Measurements from ENCODE around the gene ADAM23. TPM values are rescaled to one million over a fixed set of nuclear protein-coding genes. Genes with fewer than 3 reads are reported as not detected.

The ADAM23 gene
- total and polyA plus RNA-seq, 2 donors = 4.0 to 26.9 TPM

GRCh38 chr2:206480161-206480560 lies 36.8 kb downstream of the ADAM23 start:
- WGBS = 92% methylated on average over 2 of the region's 2 CpGs
- H3K4me1 ChIP-seq (ENCODE audit: control insufficient read depth in 2 of 2, insufficient read depth in 2 of 2, low read length in 2 of 2) = no peaks in the 10 kb centered on the region
- H3K4me3 ChIP-seq (ENCODE audit: low read length in 2 of 2) = no peak overlapping the region
- no peaks in the 10 kb centered on the region for H3K36me3 ChIP-seq (ENCODE audit: control insufficient read depth in 2 of 2, insufficient read depth in 2 of 2, low read length in 1 of 2)
- DNase-seq (ENCODE audit: low read depth in 6 of 9, low spot score in 9 of 9) = no peak
- H3K9me3 ChIP-seq (ENCODE audit: control insufficient read depth in 2 of 2, insufficient read depth in 1 of 2, low read length in 1 of 2) = no peaks in the 10 kb centered on the region
- no peaks in the 10 kb centered on the region for H3K27me3 ChIP-seq (ENCODE audit: control insufficient read depth in 2 of 2, insufficient read depth in 1 of 2, low read length in 1 of 2)
- no peak overlapping the region for H3K27ac ChIP-seq (ENCODE audit: low read depth in 1 of 2, low read length in 1 of 2)

DNA sequence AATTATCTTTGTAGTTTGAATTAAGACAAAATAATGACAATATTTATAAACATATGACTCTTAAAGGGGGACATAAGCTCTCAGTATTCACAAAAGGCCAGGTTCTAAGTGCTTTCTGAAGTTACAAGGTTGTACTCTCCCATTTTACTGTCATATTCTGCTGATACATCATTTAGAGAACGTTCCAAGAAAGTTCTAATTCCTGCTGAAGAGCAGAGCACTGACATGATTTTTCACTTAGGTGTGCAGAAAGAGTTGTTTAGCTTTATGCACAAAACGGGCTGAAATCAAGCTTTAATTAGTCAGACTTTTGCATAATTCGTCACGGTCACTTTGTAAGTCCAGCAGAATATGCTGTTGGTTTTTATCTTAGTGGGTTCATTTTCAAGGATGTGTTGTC lies 37.3 kb downstream of the ADAM23 start:
- no peaks in the 10 kb centered on the region for H3K36me3 ChIP-seq (ENCODE audit: control insufficient read depth in 2 of 2, insufficient read depth in 2 of 2, low read length in 1 of 2)
- no peaks in the 10 kb centered on the region for H3K9me3 ChIP-seq (ENCODE audit: control insufficient read depth in 2 of 2, insufficient read depth in 1 of 2, low read length in 1 of 2)
- no peak for DNase-seq (ENCODE audit: low read depth in 6 of 9, low spot score in 9 of 9)
- 94% methylated on average over 4 of the region's 4 CpGs for WGBS
- H3K4me1 ChIP-seq (ENCODE audit: control insufficient read depth in 2 of 2, insufficient read depth in 2 of 2, low read length in 2 of 2) = no peaks in the 10 kb centered on the region
- H3K27ac ChIP-seq (ENCODE audit: low read depth in 1 of 2, low read length in 1 of 2) = no peak overlapping the region
- no peaks in the 10 kb centered on the region for H3K27me3 ChIP-seq (ENCODE audit: control insufficient read depth in 2 of 2, insufficient read depth in 1 of 2, low read length in 1 of 2)
- no peak overlapping the region for H3K4me3 ChIP-seq (ENCODE audit: low read length in 2 of 2)

GRCh38 chr2:206481056-206481455 lies 37.7 kb downstream of the ADAM23 start:
- Histone ChIP-seq H3K36me3 (ENCODE audit: control insufficient read depth in 2 of 2, insufficient read depth in 2 of 2, low read length in 1 of 2) (no peaks in the 10 kb centered on the region), H3K4me1 (ENCODE audit: control insufficient read depth in 2 of 2, insufficient read depth in 2 of 2, low read length in 2 of 2) (no peaks in the 10 kb centered on the region), H3K27ac (ENCODE audit: low read depth in 1 of 2, low read length in 1 of 2) (no peak overlapping the region), H3K27me3 (ENCODE audit: control insufficient read depth in 2 of 2, insufficient read depth in 1 of 2, low read length in 1 of 2) (no peaks in the 10 kb centered on the region), H3K4me3 (ENCODE audit: low read length in 2 of 2) (no peak overlapping the region), H3K9me3 (ENCODE audit: control insufficient read depth in 2 of 2, insufficient read depth in 1 of 2, low read length in 1 of 2) (no peaks in the 10 kb centered on the region)
- no peak for DNase-seq (ENCODE audit: low read depth in 6 of 9, low spot score in 9 of 9)
- 96% methylated on average over 3 of the region's 3 CpGs for WGBS

- H3K27ac ChIP-seq (ENCODE audit: low read depth in 1 of 2, low read length in 1 of 2) = no peak overlapping the region
- no peaks in the 10 kb centered on the region for H3K9me3 ChIP-seq (ENCODE audit: control insufficient read depth in 2 of 2, insufficient read depth in 1 of 2, low read length in 1 of 2)
- 72% methylated on average over 4 of the region's 4 CpGs for WGBS
- no peaks in the 10 kb centered on the region for H3K27me3 ChIP-seq (ENCODE audit: control insufficient read depth in 2 of 2, insufficient read depth in 1 of 2, low read length in 1 of 2)
- no peaks in the 10 kb centered on the region for H3K36me3 ChIP-seq (ENCODE audit: control insufficient read depth in 2 of 2, insufficient read depth in 2 of 2, low read length in 1 of 2)
- H3K4me3 ChIP-seq (ENCODE audit: low read length in 2 of 2) = no peak overlapping the region
- DNase-seq (ENCODE audit: low read depth in 6 of 9, low spot score in 9 of 9) = no peak
- no peaks in the 10 kb centered on the region for H3K4me1 ChIP-seq (ENCODE audit: control insufficient read depth in 2 of 2, insufficient read depth in 2 of 2, low read length in 2 of 2)
These were observed 38.8 kb downstream of the ADAM23 start for GRCh38 chr2:206482123-206482522.

DNA sequence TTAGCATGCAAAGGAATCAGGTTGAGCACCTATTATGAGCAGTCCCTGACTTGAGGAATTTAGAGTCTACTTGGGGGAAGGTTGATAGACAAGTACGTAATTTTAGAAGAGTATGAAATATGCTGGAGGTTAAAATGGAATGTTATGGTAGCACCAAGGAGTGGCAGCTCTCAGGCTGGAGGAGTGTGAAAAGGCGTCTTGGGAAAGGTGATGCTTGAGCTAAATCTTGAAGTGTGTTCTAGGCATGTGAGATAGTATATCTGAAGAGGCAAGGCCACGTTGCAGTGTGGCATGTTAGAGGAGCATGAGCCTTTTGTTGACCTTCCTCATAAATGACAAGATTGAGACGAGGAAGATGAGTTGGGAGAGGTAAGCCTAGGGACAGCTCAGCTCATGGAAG lies 39.3 kb downstream of the ADAM23 start:
- Histone ChIP-seq H3K4me3 (ENCODE audit: low read length in 2 of 2) (no peak overlapping the region), H3K27me3 (ENCODE audit: control insufficient read depth in 2 of 2, insufficient read depth in 1 of 2, low read length in 1 of 2) (no peaks in the 10 kb centered on the region), H3K36me3 (ENCODE audit: control insufficient read depth in 2 of 2, insufficient read depth in 2 of 2, low read length in 1 of 2) (no peaks in the 10 kb centered on the region), H3K9me3 (ENCODE audit: control insufficient read depth in 2 of 2, insufficient read depth in 1 of 2, low read length in 1 of 2) (no peaks in the 10 kb centered on the region), H3K27ac (ENCODE audit: low read depth in 1 of 2, low read length in 1 of 2) (no peak overlapping the region), H3K4me1 (ENCODE audit: control insufficient read depth in 2 of 2, insufficient read depth in 2 of 2, low read length in 2 of 2) (no peaks in the 10 kb centered on the region)
- no peak for DNase-seq (ENCODE audit: low read depth in 6 of 9, low spot score in 9 of 9)
- 94% methylated on average over 4 of the region's 4 CpGs for WGBS

GRCh38 chr2:206488053-206488452 lies 44.7 kb downstream of the ADAM23 start:
- no peaks in the 10 kb centered on the region for H3K36me3 ChIP-seq (ENCODE audit: control insufficient read depth in 2 of 2, insufficient read depth in 2 of 2, low read length in 1 of 2)
- WGBS = 97% methylated on average over 7 of the region's 7 CpGs
- H3K27ac ChIP-seq (ENCODE audit: low read depth in 1 of 2, low read length in 1 of 2) = no peak overlapping the region
- DNase-seq (ENCODE audit: low read depth in 6 of 9, low spot score in 9 of 9) = no peak
- H3K4me3 ChIP-seq (ENCODE audit: low read length in 2 of 2) = no peak overlapping the region
- no peaks in the 10 kb centered on the region for H3K9me3 ChIP-seq (ENCODE audit: control insufficient read depth in 2 of 2, insufficient read depth in 1 of 2, low read length in 1 of 2)
- no peaks in the 10 kb centered on the region for H3K27me3 ChIP-seq (ENCODE audit: control insufficient read depth in 2 of 2, insufficient read depth in 1 of 2, low read length in 1 of 2)
- no peaks in the 10 kb centered on the region for H3K4me1 ChIP-seq (ENCODE audit: control insufficient read depth in 2 of 2, insufficient read depth in 2 of 2, low read length in 2 of 2)

GRCh38 chr2:206488623-206489022 lies 45.3 kb downstream of the ADAM23 start:
- WGBS = 34% methylated on average over 1 of the region's 1 CpG

GRCh38 chr2:206494061-206494460 lies 50.7 kb downstream of the ADAM23 start:
- Histone ChIP-seq H3K4me1 (ENCODE audit: control insufficient read depth in 2 of 2, insufficient read depth in 2 of 2, low read length in 2 of 2) (no peaks in the 10 kb centered on the region), H3K4me3 (ENCODE audit: low read length in 2 of 2) (no peak overlapping the region), H3K9me3 (ENCODE audit: control insufficient read depth in 2 of 2, insufficient read depth in 1 of 2, low read length in 1 of 2) (no peaks in the 10 kb centered on the region), H3K27me3 (ENCODE audit: control insufficient read depth in 2 of 2, insufficient read depth in 1 of 2, low read length in 1 of 2) (no peaks in the 10 kb centered on the region), H3K27ac (ENCODE audit: low read depth in 1 of 2, low read length in 1 of 2) (no peak overlapping the region), H3K36me3 (ENCODE audit: control insufficient read depth in 2 of 2, insufficient read depth in 2 of 2, low read length in 1 of 2) (no peaks in the 10 kb centered on the region)
- DNase-seq (ENCODE audit: low read depth in 6 of 9, low spot score in 9 of 9) = no peak
- whole genome bisulfite sequencing = 91% methylated on average over 1 of the region's 1 CpG

More at GRCh38 chr2:206488623-206489022, 45.3 kb downstream of the ADAM23 start:
- no peaks in the 10 kb centered on the region for H3K36me3 ChIP-seq (ENCODE audit: control insufficient read depth in 2 of 2, insufficient read depth in 2 of 2, low read length in 1 of 2)
- no peak overlapping the region for H3K27ac ChIP-seq (ENCODE audit: low read depth in 1 of 2, low read length in 1 of 2)
- no peak overlapping the region for H3K4me3 ChIP-seq (ENCODE audit: low read length in 2 of 2)
- peak in 1 of 9 donors; percentile 6 for DNase-seq (ENCODE audit: low read depth in 6 of 9, low spot score in 9 of 9)
- H3K4me1 ChIP-seq (ENCODE audit: control insufficient read depth in 2 of 2, insufficient read depth in 2 of 2, low read length in 2 of 2) = no peaks in the 10 kb centered on the region
- no peaks in the 10 kb centered on the region for H3K9me3 ChIP-seq (ENCODE audit: control insufficient read depth in 2 of 2, insufficient read depth in 1 of 2, low read length in 1 of 2)
- no peaks in the 10 kb centered on the region for H3K27me3 ChIP-seq (ENCODE audit: control insufficient read depth in 2 of 2, insufficient read depth in 1 of 2, low read length in 1 of 2)

DNA sequence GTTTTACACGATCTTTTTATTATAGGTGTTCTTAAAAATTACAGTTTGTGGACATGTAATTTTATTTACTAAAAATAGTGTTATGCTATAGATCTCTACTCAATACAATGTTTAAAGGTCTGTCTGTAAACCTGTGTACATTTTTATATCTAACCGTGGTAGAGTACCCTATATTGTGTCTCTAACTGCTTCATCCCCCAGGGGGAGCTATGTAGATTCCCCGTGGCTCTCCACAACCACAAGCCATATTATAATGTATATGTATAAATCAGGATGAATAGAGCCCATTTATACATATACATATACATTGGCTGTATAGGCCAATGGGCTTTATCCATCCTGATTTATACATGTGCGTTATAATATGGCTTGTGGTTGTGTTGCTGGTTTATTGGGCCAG lies 59.4 kb downstream of the ADAM23 start:
- Histone ChIP-seq H3K27me3 (ENCODE audit: control insufficient read depth in 2 of 2, insufficient read depth in 1 of 2, low read length in 1 of 2) (no peaks in the 10 kb centered on the region), H3K4me3 (ENCODE audit: low read length in 2 of 2) (no peak overlapping the region), H3K36me3 (ENCODE audit: control insufficient read depth in 2 of 2, insufficient read depth in 2 of 2, low read length in 1 of 2) (no peaks in the 10 kb centered on the region), H3K27ac (ENCODE audit: low read depth in 1 of 2, low read length in 1 of 2) (no peak overlapping the region), H3K4me1 (ENCODE audit: control insufficient read depth in 2 of 2, insufficient read depth in 2 of 2, low read length in 2 of 2) (no peaks in the 10 kb centered on the region), H3K9me3 (ENCODE audit: control insufficient read depth in 2 of 2, insufficient read depth in 1 of 2, low read length in 1 of 2) (no peaks in the 10 kb centered on the region)
- DNase-seq (ENCODE audit: low read depth in 6 of 9, low spot score in 9 of 9) = no peak
- WGBS = 83% methylated on average over 4 of the region's 4 CpGs

DNA sequence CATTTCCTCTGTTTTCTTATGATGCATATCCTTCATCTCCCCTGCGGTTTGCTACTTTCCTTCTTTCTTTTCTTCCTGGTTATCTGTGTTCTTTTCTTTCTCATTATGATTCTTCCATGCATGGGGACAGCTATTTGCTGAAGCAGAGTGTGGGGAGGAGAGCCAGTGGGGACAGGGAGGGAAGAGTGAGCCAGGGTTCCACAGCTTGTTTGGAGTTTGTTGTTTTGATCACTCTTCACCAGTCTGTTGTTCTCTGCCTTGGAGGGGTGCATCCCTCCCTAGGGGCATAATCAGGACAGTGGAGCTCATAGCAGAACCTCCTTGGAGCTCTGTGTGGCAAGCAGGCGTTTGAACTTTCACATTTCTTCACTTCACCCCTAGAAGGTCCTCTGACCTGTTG lies 68.0 kb downstream of the ADAM23 start:
- 57% methylated on average over 2 of the region's 2 CpGs for WGBS
- Histone ChIP-seq H3K4me1 (ENCODE audit: control insufficient read depth in 2 of 2, insufficient read depth in 2 of 2, low read length in 2 of 2) (no peaks in the 10 kb centered on the region), H3K36me3 (ENCODE audit: control insufficient read depth in 2 of 2, insufficient read depth in 2 of 2, low read length in 1 of 2) (no peaks in the 10 kb centered on the region), H3K4me3 (ENCODE audit: low read length in 2 of 2) (no peak overlapping the region), H3K27me3 (ENCODE audit: control insufficient read depth in 2 of 2, insufficient read depth in 1 of 2, low read length in 1 of 2) (no peaks in the 10 kb centered on the region), H3K9me3 (ENCODE audit: control insufficient read depth in 2 of 2, insufficient read depth in 1 of 2, low read length in 1 of 2) (no peaks in the 10 kb centered on the region), H3K27ac (ENCODE audit: low read depth in 1 of 2, low read length in 1 of 2) (no peak overlapping the region)
- no peak for DNase-seq (ENCODE audit: low read depth in 6 of 9, low spot score in 9 of 9)

All from thymus (tissue), 11 donors.